ENCODE data around the gene NT5C1B.
A peak's percentile ranks its signal among the peaks of the same experiment; 100 is the strongest.

The NT5C1B gene

GRCh38 chr2:18550433-18550832, 38.9 kb downstream of the NT5C1B start:
- DNase-seq = no peak

- DNase-seq = no peak
Measured at GRCh38 chr2:18549083-18549482, 40.3 kb downstream of the NT5C1B start.

- DNase-seq = no peak
Measured at GRCh38 chr2:18548621-18549020, 40.7 kb downstream of the NT5C1B start.

- DNase-seq = no peak
Measured at GRCh38 chr2:18546567-18546966, 42.8 kb downstream of the NT5C1B start.

- DNase-seq = no peak
Measured at GRCh38 chr2:18545384-18545783, 44.0 kb downstream of the NT5C1B start.

GRCh38 chr2:18544171-18544570, 45.2 kb downstream of the NT5C1B start:
- DNase-seq = no peak

- DNase-seq = peak; percentile 23
Measured at GRCh38 chr2:18540872-18541271, 48.5 kb downstream of the NT5C1B start.

- no peak for DNase-seq
Measured at GRCh38 chr2:18536697-18537096, 52.7 kb downstream of the NT5C1B start.

- no peak for DNase-seq
Measured at GRCh38 chr2:18536100-18536499, 53.3 kb downstream of the NT5C1B start.

- no peak for DNase-seq
Measured at GRCh38 chr2:18531194-18531593, 58.2 kb downstream of the NT5C1B start.

- DNase-seq = no peak
Measured at GRCh38 chr2:18527822-18528221, 61.5 kb downstream of the NT5C1B start.

GRCh38 chr2:18527326-18527725, 62.0 kb downstream of the NT5C1B start:
- no peak for DNase-seq

GRCh38 chr2:18526429-18526828, 62.9 kb downstream of the NT5C1B start:
- DNase-seq = no peak

GRCh38 chr2:18525852-18526251, 63.5 kb downstream of the NT5C1B start:
- no peak for DNase-seq

GRCh38 chr2:18525236-18525635, 64.1 kb downstream of the NT5C1B start:
- no peak for DNase-seq

GRCh38 chr2:18522484-18523146, 66.8 kb downstream of the NT5C1B start:
- no peak for DNase-seq

GRCh38 chr2:18520451-18521425, 68.6 kb downstream of the NT5C1B start:
- DNase-seq = peak; percentile 64

GRCh38 chr2:18519914-18520450, 69.4 kb downstream of the NT5C1B start:
- DNase-seq = no peak

GRCh38 chr2:18518116-18519111, 71.0 kb downstream of the NT5C1B start:
- no peak for DNase-seq

GRCh38 chr2:18517386-18517785, 72.0 kb downstream of the NT5C1B start:
- DNase-seq = no peak

GRCh38 chr2:18516112-18516511, 73.3 kb downstream of the NT5C1B start:
- no peak for DNase-seq

All from activated CD4-positive, alpha-beta T cell treated with anti-CD3 and anti-CD28 coated beads, Interleukin-10, Interleukin-2, amounts not matched to agents 100 ng/mL and 50 ng/mL, durations not matched to agents 16 hours and 8 hours (primary cell).